SIG-M5 (cell line): ENCODE data around the gene CDK5RAP3.
A peak's percentile ranks its signal among the peaks of the same experiment; 100 is the strongest.
"Not testable (repeated sequence)": the region's sequence is repeated elsewhere in the genome, so short reads cannot be mapped to it uniquely, and the experiment has no call there.

ENCODE experiments used
- DNase-seq: peaks from one replicate; lab custom pipeline; 2025; lab: John Stamatoyannopoulos, UW

The CDK5RAP3 gene

GRCh38 chr17:47999582-47999981 is 28.7 kb downstream of the CDK5RAP3 start:
- no peak for DNase-seq

DNA sequence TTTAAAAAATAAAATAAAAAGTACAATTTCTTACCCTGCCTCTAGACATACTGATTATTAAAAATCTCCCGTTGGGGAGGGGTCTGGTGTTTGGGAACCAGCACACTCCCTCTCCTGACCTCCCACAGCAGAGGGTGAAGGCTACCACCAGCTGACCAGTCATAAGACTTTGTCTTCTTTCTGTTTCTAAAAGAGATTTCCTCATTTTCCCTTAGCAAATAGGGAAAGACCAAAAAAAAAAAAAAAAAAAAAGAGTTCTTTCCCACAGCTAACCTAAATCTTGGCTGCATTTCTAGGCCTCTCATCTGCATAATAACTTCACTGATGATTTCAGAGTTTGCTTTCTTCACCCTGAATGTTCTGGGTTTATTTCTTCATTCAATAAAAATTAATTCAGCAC is 30.3 kb downstream of the CDK5RAP3 start:
- DNase-seq = no peak

- DNase-seq = not testable (repeated sequence)
Measured at GRCh38 chr17:48001657-48002056, 30.7 kb downstream of the CDK5RAP3 start.

DNA sequence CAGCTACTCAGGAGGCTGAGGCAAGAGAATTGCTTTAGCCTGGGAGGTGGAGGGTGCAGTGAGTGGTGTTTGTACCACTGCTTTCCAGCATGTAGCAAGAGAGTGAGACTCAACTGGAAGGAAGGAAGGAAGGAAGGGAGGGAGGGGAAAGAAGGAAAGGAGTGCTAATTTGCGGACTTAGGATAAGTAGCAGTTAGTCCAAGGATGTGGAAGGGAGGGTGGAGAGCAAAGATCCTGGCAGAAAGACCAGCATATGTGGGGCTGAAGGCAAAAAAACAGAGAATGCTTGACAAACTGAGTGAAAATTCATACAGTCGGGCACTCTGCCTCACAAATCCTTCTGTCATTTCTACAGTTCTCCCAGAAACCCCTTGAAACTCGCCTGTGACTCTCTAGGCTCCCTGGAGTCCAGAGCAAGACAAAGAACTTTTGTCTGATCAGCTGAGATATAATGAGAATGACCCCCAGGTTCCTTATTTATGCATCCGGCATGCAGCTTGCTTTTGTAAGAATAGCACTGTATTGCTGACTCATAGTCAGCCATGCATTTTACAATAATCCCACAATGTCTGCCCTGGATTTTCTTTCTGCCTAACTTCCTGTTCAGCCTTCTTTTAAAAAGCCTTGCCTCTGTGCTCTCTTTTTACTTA is 31.5 kb downstream of the CDK5RAP3 start:
- peak; percentile 72 for DNase-seq

- no peak for DNase-seq
Measured at GRCh38 chr17:48002916-48003416, 32.1 kb downstream of the CDK5RAP3 start.

DNA sequence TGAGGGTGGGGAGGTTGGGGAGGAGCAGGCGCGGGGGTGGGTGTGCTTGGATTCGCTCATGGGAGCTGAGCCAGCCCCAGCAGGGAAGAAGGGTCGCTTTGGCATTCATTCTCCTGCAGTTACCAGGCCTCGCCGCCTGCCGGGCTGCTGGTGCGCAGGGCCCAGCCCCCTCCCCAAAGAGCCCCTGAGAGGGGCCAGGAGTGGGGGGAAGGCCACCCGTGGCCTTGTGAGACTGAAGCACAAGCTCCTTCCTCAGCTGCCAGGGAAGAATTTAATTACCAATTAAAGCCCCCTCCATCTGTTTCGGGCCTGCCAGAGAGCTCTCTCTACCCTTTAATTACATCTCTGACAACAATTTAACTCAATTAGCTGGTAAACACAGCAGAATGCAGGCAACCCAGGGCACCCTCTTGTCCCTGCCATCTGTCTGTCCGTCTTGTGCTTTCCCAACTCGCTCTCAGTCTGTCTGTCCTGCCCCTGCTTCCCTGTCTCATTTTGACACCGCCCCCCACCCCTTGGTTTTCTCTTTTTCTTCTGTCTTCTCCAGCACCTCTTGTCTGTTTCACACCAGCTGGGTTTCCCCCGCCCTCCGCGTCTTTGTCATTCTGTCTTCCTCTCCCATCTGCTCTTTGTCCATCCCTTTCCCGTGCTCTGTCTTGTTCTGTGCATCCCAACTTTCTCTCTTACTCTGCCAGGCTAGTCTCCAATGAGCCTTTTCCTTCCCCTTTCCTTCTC is 32.7 kb downstream of the CDK5RAP3 start:
- no peak for DNase-seq

DNA sequence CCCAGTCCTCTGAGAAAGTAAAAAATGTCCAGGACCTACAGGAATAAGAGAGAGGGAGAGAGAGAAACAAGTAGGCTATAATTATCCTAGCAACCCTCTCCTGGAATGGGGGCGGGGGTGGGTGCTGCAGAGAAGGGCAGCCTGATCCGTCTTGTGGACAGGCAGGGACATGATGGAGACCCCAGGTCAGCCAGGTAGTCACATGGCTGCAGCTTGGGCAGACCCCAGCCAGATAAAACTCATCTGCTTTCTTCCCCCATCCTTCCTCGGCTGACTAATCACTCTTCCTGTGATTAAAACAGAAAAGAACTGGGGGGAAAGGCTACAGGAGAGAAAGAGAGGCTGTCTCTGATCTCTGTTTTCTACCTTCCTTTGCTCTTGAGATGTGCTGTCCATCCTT is 34.1 kb downstream of the CDK5RAP3 start:
- DNase-seq = no peak

- no peak for DNase-seq
Measured at GRCh38 chr17:48006936-48007709, 36.2 kb downstream of the CDK5RAP3 start.

- no peak for DNase-seq
Measured at GRCh38 chr17:48010193-48010592, 39.3 kb downstream of the CDK5RAP3 start.

GRCh38 chr17:48011405-48012150 is 40.7 kb downstream of the CDK5RAP3 start:
- DNase-seq = peak; percentile 38

DNA sequence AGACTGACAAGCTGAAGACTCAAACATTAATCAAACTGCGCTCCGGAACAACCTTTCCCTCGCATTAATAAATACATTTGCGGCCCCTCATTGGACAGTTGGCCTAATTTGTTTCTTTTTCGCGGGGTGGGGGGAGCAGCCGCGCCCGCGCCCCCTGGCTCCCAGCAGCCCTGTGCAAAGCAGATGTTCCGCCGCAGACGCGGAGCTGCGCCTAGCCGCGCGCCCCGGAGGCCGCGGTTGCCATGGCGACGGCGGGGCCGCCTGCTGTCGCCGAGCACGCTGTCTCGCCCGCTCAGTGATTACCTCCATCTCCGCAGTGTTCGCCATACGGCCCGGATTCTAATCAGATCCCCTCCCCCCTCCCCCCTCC is 41.2 kb downstream of the CDK5RAP3 start:
- no peak for DNase-seq

DNA sequence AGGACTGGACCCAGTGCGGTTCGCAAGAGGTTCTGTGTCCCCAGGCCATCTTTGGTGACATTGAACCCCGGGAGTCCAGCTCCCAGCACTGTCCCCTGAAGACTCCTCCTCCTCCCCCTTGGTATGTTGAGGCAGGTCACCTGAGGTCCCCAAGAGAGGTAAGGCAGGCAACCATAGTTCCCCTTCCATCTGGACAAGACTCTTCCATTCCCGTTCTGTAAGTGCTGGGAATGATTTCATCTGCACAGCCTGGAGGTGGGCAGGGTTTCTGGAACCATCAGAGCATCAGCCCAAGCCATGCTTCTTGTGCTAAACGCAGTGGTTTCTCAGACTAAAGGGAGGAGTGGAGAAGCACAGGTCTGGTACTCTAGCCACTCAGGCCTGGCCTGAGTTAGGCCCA is 41.7 kb downstream of the CDK5RAP3 start:
- no peak for DNase-seq

GRCh38 chr17:48013876-48014594 is 43.1 kb downstream of the CDK5RAP3 start:
- no peak for DNase-seq

DNA sequence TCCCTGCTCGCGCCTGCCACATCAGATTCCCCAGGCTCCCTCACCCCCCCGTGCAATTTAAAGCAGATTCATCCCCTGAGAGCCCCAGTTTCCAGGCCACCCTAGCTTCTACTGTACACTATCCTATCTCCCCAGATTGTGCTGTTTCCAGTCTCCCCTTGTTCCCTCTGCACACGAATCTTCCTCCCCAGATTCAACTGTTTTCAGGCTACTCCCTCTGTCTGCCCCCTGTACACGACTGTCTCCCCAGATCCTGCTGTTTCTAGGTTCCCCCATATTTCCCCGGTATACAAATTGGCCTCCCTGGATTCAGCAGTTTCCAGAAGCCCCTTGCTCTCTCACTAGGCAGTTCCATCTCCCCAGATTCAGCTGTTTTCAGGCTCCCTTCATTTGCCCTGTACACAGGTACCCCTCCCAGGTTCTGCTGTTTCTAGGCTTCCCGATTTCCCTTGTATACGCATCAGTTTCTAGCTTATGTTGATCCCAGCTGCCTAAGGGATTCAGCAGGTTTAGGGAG is 43.7 kb downstream of the CDK5RAP3 start:
- no peak for DNase-seq

GRCh38 chr17:48016112-48016511 is 45.2 kb downstream of the CDK5RAP3 start:
- no peak for DNase-seq

- not testable (repeated sequence) for DNase-seq
Measured at GRCh38 chr17:48017817-48018158, 46.9 kb downstream of the CDK5RAP3 start.

DNA sequence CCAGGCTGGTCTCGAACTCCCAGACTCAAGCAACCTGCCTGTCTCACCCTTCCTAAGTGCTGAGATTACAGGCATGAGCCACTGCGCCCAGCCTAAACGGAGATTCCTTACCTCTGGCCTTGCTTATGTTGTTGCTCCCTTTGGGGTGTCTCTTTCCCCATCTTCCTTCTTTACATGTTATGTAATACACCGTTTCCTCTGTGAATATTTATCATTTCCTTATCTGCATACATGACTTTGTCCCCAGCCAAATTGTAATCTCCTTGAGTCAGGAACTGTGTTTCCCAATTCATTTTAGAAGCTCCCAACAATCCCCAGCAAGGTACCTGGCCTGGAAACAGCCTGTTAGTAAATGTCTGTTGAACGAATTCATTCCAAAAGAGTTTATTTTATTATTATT is 51.0 kb downstream of the CDK5RAP3 start:
- DNase-seq = no peak

DNA sequence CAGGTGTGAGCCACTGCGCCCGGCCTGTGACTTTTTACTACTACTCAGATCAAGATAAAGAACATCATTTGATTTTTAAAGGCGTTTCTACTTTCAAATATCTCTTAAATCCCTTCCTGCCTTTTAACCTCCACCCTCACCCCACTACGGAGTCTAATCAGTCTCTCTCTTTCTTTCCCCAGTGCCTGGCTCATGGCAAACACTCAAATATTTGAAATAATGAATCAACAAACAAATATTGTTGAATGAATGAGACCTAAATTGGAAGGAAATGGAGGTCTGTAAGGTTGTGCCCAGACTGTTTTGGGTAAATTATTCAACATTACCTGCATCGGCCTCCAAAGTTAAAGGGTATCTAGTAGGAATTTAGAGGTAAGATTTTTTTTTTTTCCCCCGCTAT is 52.0 kb downstream of the CDK5RAP3 start:
- DNase-seq = no peak

- no peak for DNase-seq
Measured at GRCh38 chr17:48023400-48024148, 52.7 kb downstream of the CDK5RAP3 start.
